GM12874 (cell line): ENCODE data around the gene MEIS1.

Experiments used
- TF ChIP-seq, protein P1 (sequence below): IDR thresholded peaks from 2 replicates; pipeline ENCODE4 v1.5.1; 2011; ENCODE audit warnings: low read depth, mild to moderate bottlenecking, control low read depth, low read length, moderate library complexity; ENCODE audit not compliant: insufficient read depth

The MEIS1 gene

DNA sequence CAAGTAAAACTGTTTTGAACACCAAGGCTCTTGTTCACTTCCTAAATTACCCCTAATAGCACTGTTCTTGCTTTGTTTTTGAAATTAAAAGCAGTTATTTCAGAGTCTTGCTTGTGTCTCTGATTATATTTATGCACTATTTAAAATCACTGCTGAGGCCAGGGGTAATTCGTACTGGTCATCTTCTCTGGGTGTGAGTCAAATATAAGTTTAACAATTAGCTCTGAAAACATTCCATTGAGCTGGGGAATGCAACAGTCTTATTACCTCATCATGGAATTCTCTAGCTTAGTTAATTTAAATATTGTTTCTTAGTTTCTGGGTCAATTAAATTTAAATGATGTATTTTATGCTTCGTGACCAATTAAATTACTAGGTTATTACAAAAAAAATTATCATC lies 135.0 kb downstream of the MEIS1 start:
- TF ChIP-seq, protein P1, sequence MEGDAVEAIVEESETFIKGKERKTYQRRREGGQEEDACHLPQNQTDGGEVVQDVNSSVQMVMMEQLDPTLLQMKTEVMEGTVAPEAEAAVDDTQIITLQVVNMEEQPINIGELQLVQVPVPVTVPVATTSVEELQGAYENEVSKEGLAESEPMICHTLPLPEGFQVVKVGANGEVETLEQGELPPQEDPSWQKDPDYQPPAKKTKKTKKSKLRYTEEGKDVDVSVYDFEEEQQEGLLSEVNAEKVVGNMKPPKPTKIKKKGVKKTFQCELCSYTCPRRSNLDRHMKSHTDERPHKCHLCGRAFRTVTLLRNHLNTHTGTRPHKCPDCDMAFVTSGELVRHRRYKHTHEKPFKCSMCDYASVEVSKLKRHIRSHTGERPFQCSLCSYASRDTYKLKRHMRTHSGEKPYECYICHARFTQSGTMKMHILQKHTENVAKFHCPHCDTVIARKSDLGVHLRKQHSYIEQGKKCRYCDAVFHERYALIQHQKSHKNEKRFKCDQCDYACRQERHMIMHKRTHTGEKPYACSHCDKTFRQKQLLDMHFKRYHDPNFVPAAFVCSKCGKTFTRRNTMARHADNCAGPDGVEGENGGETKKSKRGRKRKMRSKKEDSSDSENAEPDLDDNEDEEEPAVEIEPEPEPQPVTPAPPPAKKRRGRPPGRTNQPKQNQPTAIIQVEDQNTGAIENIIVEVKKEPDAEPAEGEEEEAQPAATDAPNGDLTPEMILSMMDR = no peak

DNA sequence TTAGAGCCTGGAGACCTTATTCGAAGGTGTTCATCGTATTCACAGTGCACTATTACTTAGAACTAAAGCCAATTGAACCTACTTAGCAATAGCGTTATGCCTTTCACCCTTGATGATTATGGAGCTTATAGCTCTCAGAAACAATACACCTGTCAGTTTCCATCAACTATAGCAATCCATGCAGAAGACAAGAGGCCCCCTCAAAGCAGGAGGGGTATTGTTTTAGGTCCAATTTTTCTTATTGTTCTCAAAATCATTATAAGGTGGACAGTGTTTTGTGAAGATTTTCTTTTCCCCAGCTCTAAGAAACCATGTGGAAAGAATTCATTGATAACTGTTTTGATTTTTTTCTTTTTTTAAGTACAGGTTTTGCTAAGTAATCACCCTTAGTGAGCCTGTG lies 135.5 kb downstream of the MEIS1 start:
- TF ChIP-seq, protein P1 = no peak

DNA sequence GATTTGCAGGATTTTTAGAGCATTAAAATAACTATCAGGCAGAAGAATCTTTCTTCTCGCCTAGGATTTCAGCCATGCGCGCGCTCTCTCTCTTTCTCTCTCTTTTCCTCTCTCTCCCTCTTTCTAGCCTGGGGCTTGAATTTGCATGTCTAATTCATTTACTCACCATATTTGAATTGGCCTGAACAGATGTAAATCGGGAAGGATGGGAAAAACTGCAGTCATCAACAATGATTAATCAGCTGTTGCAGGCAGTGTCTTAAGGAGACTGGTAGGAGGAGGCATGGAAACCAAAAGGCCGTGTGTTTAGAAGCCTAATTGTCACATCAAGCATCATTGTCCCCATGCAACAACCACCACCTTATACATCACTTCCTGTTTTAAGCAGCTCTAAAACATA lies 137.0 kb downstream of the MEIS1 start:
- TF ChIP-seq, protein P1 = no peak

DNA sequence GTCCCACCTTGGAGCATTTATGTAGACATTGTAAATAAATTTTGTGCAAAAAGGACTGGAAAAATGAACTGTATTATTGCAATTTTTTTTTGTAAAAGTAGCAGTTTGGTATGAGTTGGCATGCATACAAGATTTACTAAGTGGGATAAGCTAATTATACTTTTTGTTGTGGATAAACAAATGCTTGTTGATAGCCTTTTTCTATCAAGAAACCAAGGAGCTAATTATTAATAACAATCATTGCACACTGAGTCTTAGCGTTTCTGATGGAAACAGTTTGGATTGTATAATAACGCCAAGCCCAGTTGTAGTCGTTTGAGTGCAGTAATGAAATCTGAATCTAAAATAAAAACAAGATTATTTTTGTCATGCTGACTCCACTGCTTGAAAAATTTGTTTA lies 137.5 kb downstream of the MEIS1 start:
- TF ChIP-seq, protein P1 = no peak

DNA sequence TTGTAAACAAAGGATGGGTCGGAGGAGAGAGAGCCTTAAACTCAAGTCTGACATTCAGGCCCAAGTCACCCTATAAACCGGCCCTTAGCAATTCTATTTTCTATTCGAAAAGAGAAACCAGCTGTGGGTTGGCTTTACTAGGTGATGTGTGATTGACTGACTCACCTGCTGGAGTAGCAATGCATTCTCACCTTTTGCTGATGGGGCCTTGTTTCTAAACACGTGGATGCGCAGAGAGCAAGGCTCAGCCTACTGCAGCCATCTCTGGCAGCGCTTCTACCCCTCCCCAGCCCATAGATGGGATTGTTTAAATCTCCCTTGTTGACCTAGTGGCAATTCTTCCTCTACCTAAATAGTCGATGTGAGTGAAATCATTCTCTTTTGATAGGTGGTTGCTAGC lies 138.5 kb downstream of the MEIS1 start:
- TF ChIP-seq, protein P1 = no peak

DNA sequence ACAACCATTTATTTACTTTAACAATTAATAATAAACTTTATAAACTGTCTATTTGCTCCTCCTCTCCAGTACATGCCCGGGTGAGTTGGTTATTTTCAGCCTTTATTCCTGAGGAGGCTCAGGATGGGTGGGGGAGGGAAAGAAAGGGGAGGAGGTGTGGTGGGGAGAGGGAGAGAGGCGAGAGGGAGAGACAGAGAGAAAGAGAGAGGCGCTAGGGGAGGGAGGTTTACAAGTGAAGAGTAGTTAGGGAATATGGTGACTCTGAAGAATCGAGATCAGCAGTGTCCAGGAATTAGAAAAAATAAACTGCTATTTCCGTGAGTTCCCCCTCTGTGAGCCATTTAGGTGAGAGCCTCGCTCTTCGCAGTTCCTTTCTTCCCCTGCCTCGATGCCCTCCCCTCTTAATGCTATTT lies 138.9 kb downstream of the MEIS1 start:
- TF ChIP-seq, protein P1 = no peak

DNA sequence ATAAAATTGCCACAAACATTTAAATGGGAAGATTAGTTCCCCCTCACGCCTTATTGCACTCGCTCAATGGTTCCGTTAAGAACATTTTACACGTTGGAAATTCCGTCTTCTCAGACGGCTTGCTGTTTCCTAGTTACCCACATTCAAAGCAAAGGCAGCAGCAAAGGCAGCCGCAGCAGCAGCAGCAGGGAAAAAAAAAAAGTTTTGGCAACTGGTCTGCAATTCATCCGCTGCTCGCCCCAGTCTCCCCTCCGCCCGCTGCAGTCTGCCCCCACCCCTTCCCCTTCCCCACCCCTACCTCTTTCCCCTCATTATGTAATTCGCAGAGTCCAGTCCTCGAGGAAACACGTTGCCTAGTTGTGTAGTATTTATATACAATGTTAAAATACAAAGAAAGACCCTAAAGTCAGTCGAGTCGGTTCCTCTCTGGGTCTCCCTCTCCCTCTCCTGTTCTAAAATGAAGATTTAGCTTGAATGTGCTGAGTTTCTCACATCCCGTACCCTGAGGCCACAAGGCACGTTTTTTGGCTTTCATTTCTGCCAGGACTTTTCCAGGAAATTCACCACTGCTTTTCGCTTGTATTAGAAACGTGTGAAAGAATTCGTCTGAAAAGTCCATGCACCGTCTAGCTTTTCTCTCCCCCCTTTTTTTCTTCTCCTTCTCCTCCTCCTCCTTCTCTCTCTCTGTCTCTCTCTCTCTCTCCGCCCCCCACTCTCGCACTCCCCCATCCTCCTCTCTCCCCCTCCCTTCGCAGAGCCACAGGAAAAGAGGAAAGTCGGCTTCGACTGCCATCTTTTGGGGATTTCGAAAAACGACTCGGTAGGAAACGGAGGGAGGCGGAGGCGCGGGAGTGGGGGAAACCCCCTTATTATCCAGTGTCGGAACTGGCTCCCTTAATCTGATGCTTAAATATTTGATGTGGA lies 140.0 kb downstream of the MEIS1 start:
- TF ChIP-seq, protein P1 = no peak
